HG03469 (cell line): ENCODE data around the gene UNC5B.

Experiments used
- ATAC-seq: cut with Tn5 transposase; IDR thresholded peaks from one replicate; pipeline ENCODE4 v1.9.1; 2021; ENCODE audit warnings: mild to moderate bottlenecking, moderate library complexity, moderate number of reproducible peaks; ENCODE audit not compliant: unreplicated experiment

Gene UNC5B

GRCh38 chr10:71221586-71222202 lies 9.3 kb downstream of the UNC5B start:
- no peak for ATAC-seq

DNA sequence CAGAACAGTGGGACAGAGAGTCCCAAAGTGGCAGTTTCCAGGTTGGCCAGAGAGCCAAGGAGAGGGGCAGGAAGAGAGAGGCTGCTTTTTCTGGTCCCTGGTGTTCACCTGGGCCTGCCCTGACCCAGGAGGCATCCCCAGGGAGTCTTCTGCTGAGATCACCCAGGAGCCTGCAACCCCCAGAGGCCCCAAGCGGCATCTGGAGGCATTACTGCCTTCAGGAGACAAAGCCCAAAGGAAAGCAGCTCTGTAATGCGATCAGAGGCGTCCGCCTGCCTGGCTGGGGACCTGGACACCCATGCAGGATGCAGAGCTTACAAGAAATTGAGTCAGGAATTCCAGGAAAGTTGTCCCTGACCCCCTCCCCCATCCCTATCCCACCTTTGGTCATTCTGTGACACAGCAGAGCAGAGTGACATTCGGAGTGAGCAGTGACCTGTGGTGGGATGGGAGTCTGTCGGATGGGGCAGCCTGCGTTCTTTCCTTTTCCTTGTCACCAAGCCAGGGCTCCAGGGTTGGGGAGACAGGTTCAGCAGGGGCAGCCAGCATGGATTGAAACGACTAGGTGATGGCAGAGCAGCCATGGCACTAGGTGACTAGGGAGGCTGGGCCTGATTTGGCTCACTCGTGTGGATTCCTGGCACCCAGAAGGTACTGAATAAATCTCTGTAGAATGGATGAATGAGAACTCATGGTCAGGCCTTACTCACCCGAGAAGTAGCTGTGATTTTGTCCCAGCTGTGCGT lies 10.4 kb downstream of the UNC5B start:
- ATAC-seq, result no peak

- ATAC-seq, result no peak
Observed at GRCh38 chr10:71223347-71224058, 11.1 kb downstream of the UNC5B start.

GRCh38 chr10:71225291-71226058 lies 13.1 kb downstream of the UNC5B start:
- no peak for ATAC-seq

GRCh38 chr10:71228875-71229675 lies 16.7 kb downstream of the UNC5B start:
- no peak for ATAC-seq

- ATAC-seq, result no peak
Observed at GRCh38 chr10:71229726-71230655, 17.6 kb downstream of the UNC5B start.

DNA sequence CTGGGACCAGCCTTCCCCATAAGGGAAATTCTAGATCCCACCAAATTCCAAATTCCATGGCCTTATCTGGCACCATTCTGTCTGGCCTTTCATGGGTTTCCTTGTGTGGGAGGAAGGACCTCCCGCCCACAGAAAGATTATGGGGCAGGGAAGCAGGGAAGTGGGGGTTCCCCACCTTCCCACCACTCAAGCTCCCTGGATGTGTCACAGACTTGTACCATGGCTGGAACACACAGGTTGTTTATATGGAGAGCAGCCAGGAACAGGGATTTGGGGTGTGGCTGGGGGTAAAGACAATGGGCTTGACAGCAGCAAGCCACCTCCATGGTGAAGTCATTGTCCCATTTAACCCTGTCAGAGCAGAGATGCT lies 18.3 kb downstream of the UNC5B start:
- ATAC-seq, result no peak

GRCh38 chr10:71231206-71231605 lies 18.8 kb downstream of the UNC5B start:
- no peak for ATAC-seq

DNA sequence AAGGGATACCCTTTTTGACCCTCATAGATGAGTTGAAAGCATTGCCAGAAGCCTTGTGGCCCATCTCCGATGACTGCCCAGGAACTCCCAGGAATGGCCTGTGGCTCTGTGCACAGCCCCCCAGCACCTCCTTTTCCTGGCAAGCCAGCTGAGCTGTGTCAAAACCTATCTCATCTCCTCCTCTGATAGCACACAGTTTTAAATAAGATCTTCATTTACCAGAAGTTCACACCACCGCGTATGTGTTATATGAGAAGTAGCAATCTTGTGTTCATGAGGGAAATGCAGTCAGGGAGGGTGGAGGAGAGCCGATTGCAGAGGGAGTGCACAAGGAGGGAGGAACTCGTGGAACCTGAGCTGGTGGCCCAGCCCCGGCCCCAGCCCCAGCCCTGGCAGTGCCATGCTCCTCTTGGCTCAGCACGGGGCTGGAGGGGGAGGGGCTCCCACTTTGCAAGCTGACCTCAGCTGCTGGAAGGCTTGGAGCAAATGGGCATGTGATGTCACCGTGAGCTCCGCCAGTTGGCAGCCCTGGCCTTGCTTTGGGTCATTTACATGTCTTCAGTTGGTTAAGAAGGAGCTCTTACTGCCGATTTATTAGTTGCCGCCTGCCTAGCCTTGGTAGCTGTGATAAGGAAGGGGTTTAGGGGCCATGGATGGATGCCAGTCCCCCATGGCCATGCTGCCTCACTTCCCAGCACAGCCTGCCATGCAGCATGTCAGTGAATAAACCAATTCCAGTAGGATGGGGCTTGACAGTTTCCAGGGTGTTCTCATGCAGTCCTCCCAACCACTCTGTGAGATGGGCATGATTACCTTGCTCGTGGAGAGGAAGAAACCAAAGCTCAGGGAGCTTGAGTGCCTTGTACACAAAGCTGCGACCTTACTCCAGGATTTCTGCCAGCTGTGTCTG lies 20.0 kb downstream of the UNC5B start:
- no peak for ATAC-seq

DNA sequence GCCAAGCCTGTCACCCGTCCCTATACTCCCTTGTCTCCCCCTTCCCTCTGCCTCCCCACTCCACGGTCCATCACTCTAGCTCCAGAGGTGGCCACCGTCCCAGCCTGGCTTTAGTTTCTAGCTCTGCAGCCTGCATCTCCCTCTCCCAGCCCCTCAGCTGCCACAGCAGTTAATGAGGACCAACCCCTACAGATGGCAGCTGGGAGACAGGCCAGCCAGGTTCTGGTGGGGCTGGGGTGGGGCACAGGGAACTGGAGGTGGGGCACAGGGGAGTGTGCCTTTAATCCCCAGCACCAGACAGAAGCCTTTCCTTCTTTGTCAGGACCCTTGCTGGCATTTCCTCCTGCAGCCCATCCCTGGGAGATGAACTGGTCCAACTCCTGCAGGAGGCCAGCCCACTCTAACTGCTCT lies 21.1 kb downstream of the UNC5B start:
- no peak for ATAC-seq

DNA sequence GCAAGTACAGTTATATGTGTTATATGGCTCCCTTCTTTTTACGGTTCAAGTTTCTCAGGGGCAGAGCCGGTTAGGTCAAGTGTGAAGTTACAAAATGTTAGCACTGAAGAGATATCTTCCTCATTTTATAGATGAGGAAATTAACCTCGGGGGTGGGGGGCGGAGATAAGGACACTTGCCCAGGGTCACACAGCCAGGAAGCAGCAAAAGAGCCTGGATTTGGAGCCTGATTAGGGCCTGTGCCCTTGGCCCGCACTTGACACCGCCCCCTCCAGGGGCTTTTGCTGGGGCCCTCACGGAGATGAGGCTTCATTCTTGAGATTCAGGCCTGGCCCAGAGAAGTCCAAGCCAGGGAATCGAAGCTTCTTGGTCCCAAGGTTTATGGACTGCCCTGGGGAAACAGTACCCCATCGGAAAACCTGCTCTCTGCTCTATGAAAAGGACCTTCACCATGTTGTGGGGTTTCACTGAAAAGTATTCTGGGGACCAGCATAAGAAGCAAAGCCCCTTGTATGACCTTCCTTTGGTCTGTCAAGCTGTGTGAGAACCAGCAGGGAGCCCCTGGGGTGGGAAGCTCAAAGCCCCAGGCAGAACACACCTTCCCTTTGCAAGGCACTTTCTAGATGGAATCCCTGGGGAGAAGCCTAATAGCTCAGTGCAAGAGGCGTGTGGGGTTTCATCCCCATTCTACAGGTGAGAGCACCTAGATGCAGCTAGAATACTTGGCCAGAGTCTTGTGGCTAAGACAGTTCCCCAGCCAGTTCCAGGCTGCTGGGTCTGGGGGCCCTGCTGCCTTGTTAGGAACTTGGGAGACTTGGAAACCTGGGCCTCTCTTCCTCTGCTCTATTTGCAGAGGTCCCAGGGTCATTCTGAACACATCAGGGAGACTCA lies 21.9 kb downstream of the UNC5B start:
- no peak for ATAC-seq

DNA sequence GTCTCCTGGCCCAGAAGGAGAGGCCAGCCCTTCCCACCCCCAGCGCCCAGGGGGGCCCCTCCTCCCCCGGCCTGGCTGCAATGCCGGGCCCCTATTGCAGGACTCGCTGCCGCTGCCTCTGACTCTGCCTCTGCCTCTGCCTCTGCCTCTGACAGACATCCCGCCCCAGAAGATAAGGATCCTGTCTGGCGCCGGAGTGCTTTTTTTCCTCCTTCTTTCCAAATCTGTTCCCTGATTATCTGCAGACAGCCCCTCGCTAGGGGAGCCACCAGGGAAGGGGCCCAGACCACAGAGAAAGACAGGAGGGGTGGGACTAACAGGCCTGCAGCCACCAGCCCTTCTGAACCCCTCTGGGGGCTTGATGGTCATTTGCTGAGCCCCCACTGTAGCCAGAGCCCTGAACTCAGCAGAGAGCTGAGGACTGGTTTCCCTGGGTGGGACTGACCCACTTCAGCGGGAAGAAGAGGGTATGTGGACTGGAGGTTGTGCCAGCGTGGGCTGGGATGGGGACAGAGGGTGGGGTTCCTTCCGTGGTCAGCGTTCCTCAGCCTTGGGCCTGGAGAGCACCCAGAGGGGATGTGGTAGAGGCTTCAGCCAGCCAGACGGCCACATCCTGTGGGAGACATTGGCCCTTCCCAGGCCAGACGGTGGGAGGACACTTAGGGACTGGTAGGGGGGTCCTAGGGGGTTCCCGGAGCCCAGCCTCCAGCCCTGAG lies 22.8 kb downstream of the UNC5B start:
- ATAC-seq, result no peak

- no peak for ATAC-seq
Observed at GRCh38 chr10:71235808-71236207, 23.4 kb downstream of the UNC5B start.

DNA sequence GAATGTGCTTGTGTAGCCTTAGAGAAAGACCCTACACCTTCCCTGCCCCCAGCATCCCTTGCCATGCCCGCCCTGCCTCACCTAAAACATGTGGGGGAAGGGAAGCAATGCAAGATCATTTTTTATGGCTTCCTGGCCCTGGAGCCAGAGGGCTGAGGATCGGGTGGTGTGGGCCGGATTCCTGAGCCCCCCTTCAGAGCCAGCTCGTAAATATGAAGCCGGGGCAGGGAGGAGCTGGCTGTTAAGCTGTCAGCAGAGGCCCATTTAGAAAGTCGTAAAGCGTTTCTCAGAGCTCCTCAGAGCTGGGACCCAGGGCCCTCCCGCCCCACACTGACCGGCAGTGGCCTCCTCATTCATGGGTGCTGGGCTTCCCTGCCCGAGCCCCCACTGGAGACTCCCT lies 23.9 kb downstream of the UNC5B start:
- ATAC-seq, result no peak

- ATAC-seq, result no peak
Observed at GRCh38 chr10:71236822-71237682, 24.7 kb downstream of the UNC5B start.
